Smooth muscle cell of the coronary artery (primary cell): ENCODE measurements around the gene AHRR. TPM values are rescaled to one million over a fixed set of nuclear protein-coding genes. Genes with fewer than 3 reads are reported as not detected.

ENCODE experiments used
- total RNA-seq: library from RNA; depleted of rRNA; stranded (reverse); fragments of >200 nt; gene quantifications from 2 replicates; pipeline ENCODE4 v1.2.3, GENCODE V29; 2014; ENCODE audit warnings: low replicate concordance

Gene AHRR
- total RNA-seq: 7.6 and 10.7 TPM in 2 replicates

DNA sequence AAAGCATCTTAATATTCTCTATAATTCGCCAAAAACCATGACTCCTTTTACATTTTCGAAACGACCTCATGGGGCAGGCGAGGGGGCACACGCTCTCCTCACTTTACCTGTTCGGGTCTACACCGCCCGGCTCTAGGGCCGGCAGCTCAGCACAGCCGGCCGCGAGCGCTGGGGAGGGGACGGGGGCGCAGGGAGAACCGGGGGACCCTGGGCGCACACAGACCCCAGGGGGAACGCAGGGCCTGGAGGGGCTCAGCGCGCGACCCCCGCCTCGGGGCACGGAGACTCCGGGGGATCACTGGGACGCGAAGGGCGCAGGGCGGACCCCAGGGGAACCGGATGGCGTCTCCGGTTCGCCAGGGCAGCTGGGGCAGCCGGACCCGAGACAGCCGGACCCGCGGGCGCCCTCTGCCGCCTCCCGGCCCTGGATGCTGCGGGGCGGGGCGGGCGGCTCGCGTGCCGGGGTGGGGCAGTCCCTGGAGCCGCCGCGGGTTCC, at the start of gene AHRR:
TSS of gene AHRR (plus strand) at position 485 of the 496 bp plus-strand sequence. CDS start 22,189 bp downstream, outside the sequence.

GRCh38 chr5:442335-443238, 121.1 kb downstream of the AHRR start, which contains the start of gene EXOC3:
Gene EXOC3 (plus strand): TSS chr5:443176. CDS start chr5:446206, 3,030 bp downstream.

Other genes with a start within 250 kb of the AHRR start
- under 0.01 TPM in 1 of 2 replicates, not detected in the other for gene PLEKHG4B, start 229.5 kb upstream of the AHRR start, total RNA-seq
- gene LRRC14B, start 130.2 kb upstream of the AHRR start, total RNA-seq: not detected in 2 replicates
- 3.5 and 7.4 TPM in 2 replicates for gene CCDC127, start 103.6 kb upstream of the AHRR start, total RNA-seq
- 116 and 274 TPM in 2 replicates for gene SDHA, start 103.4 kb upstream of the AHRR start, total RNA-seq
- gene PDCD6, start 50.1 kb upstream of the AHRR start, total RNA-seq: 146 and 270 TPM in 2 replicates
- 37.6 and 61.7 TPM in 2 replicates for gene EXOC3, start 121.5 kb downstream of the AHRR start, total RNA-seq
- gene SLC9A3, start 202.7 kb downstream of the AHRR start, total RNA-seq: 0.12 and 0.60 TPM in 2 replicates